GM21390 (cell line): ENCODE results near the gene SERP2.

ENCODE experiments used
- ATAC-seq: cut with Tn5 transposase; IDR thresholded peaks from one replicate; pipeline ENCODE4 v1.9.1; 2021; ENCODE audit not compliant: unreplicated experiment

SERP2 gene

GRCh38 chr13:44354884-44355283 is 18.7 kb upstream of the SERP2 start:
- no peak for ATAC-seq

DNA sequence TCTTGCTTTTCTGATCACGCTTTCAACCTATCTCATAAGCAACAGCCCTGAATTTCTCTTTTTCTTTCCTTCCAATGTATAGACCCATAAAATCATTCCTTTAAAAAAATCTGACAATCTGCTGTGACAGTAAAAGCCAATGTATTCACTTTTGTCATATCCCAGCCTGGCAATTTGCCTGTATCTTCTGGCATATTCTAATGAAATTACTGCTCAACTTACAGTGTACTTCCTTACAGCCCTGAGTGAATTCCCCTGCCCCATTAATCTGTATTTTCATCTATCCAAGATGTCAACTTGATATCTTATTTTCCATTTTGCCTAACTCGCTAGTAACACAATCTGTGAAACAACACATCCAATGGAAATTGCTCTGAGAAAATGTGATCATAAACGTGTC is 18.0 kb upstream of the SERP2 start:
- ATAC-seq, result no peak

DNA sequence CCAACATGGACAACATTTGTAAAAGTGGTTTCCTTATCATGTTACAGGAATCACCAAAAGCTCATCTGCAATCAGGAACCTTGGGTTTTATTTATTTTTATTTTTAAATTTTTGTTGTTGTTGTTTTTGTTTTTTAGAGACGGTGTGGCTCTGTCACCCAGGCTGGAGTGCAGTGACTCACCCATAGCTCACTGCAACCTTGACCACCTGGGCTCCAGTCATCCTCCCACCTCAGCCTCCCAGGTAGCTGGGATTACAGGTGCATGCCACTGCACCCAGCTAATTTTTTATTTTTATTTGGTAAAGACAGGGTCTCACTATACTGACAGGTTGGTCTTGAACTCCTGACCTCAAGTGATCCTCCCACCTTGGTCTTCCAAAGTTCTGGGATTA is 13.6 kb upstream of the SERP2 start:
- ATAC-seq, result no peak

GRCh38 chr13:44362394-44363040 is 11.1 kb upstream of the SERP2 start:
- ATAC-seq, result no peak

DNA sequence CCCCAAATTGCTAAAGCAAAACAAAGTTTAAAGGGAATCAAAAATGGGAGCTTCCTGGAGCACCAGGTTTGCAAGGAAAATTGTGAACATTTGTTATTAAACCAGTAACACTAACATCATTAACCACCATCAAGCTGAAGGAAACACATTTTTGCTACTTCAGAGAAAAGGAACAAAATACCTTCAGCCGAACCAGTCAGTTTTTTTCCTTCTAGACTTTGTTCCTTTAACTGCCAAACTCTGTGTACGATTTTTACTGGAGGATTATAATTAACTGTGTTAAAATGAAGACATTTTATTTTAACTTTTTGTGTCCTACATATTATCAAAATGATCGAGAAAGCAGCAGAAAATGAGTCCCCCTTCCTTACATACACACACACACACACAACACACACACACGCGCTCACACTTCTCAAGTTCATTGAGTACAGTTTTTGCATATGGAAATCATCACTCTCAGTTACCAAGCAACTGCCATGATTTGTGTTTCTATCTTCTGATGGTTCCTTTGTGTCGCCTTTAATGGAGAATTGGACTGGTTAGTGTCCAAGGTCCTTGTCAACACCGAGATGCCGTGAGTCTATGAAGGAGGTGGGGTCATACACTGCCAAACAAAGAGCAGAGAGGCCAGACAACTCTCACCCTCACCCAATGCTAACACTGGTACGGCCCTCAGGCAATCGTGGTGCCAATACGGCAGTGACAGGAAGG is 9.8 kb upstream of the SERP2 start:
- no peak for ATAC-seq

GRCh38 chr13:44364345-44365000 is 9.2 kb upstream of the SERP2 start:
- ATAC-seq, result no peak

DNA sequence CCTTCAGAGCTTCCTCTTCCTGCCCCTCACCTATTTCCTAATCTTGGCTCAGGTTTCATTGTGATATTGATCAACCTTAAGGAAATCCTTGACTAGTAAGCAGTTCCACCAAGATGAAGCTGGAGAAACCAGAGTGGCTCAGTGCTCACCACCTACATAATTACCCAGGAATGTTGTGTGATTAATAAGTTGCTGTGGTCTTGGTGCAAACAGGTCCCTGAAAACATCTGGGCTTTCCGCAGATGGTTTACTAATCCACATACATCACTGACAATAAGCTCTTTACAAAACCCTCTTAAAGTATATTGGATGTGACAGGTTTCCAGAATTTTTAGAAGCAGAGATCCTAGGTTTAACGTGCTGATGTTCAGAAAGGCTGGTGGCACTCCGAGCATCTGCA is 8.6 kb upstream of the SERP2 start:
- no peak for ATAC-seq

DNA sequence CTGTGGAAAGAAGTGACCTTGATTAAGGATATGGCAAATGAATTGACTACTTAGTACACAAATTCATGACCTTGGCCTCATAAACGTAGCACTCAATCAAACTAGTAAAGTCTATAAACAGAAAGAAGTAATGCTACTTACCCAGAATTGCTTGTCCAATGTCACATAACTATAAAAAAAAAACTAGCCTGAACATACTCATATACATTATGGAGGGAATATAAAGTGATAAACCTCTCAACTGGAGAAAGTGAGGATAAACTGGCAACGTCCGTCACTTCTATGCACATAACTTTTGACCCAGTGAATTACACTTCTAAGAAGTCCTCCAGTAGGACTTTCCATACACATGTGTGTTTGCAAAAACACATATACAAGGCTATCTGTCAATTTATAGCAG is 7.7 kb upstream of the SERP2 start:
- ATAC-seq, result no peak

DNA sequence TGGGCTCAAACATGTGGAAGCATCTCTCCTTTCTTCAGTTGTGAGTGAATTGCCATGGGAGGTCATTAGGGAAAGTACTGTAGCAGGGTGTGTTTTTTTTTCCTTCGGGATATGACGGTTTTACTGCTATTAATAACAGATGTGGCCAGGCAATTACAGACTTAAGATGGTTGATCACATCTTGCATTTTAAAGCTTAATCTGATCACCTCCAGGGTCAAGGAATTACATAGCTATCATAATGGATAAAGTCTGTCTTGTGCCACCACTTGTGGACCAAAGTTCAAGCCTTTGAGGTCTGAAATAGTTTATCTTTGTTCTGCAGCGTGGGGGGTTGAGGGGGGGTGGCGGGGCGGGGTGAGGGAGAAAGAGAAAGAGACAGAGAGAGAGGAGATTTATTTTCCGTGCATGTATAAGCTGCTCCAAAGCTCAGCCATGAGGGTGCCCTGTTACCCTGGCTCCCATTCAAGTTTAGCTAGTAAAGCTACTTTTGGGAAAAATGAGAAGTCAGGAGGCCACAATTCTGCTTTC is 5.5 kb upstream of the SERP2 start:
- ATAC-seq, result no peak

DNA sequence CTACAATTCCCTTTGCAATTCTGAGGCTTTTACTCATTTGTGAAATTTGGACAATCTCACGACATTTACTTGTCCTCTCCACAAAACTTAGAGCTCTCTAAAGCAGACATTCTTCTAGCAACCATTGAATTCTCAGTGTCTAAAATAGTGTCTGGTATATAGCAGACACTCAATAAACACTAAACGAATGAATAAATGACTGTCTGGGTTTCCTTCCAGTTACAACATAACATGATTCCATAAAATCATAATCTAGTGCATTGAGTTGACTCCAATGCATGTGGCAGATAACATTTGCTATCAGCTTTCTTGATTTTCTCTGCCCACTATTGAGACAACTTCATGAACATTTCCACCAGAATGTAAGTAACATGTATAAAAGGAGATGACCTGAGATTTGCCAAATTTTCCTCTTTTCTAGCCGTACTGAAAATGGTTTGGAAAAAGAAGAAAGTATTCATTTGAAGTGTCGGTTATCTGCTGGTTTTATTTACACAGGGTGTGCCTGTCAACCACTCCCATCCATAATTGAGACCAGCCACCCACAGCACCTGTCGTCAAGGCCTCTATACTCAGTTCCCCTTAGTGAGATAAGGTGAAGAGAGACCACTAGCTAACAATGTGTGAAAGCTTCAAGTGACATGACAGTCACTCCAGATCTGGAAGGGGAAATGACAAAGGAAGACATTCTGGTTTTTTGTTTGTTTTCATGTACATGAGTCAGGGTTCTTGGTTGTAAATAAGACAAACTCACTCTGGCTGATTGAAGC is 4.8 kb upstream of the SERP2 start:
- ATAC-seq, result no peak

- ATAC-seq, result no peak
Measured at GRCh38 chr13:44371421-44371820, 2.2 kb upstream of the SERP2 start.

DNA sequence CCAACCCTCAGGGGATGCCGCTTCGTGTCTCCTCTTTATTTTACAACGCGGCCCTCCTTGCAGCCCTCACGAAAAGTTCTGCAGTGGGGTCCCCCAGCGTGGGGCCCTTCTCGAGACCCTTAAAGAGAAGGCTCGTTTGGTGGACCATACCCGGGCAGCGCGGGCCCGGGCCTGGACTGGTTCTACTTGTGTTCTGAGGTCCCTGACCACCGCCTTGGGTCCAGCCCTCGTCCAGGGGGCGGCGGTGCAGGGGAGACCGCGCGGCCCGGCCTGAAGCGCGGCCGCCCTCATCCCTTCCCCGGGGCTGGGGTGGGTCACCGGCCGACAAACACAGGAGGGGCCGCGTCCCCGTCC is 400 bp upstream of the SERP2 start:
- no peak for ATAC-seq

GRCh38 chr13:44374348-44374712 is 706 bp downstream of the SERP2 start:
- no peak for ATAC-seq

- no peak for ATAC-seq
Measured at GRCh38 chr13:44378277-44378676, 4.7 kb downstream of the SERP2 start.

- no peak for ATAC-seq
Measured at GRCh38 chr13:44379885-44380284, 6.3 kb downstream of the SERP2 start.

GRCh38 chr13:44380404-44381165 is 7.0 kb downstream of the SERP2 start:
- ATAC-seq, result no peak

DNA sequence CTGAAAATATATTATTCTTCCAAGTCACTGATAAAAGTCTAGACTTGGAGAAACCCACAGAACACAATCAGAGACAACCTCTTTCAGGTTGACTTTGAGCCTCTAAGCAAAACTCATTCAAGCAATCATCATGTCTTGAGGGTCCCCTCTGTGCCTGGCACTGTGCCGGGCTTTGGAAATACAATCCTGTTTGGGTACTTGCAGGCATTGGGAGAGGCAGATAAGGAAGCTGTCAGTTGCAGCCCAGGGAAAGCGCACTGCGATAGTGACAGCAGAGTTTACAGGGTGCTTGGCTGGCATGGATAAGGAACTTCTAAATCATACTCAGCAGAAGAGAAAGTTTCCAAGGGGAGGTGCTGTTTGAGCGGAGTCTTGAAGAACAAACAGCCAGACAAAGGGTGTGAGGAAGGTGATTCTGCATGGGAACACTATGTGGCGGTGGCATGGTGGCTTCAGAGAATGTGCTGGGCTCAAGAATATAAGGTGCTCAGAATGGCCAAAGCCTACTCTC is 9.1 kb downstream of the SERP2 start:
- ATAC-seq, result no peak

DNA sequence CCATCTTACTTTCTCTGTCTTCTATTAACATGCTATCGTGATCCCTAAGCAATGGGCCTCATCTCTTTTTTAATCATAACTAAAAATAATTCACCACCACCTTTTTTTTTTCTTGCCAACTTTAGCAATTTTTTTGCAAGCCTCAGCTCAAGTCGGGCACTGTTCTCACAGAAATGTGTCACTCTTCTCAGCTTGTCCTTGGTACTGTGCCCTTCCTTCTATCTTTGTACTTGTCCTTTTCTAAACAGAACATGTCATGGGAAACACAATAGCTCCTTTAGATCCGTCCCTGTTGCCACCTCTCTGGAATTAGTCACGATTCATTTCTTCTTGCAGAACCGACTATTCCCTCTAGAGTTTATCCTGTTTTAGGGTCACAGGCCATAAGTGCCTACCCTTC is 10.3 kb downstream of the SERP2 start:
- ATAC-seq, result no peak

GRCh38 chr13:44384778-44385177 is 11.2 kb downstream of the SERP2 start:
- ATAC-seq, result no peak

DNA sequence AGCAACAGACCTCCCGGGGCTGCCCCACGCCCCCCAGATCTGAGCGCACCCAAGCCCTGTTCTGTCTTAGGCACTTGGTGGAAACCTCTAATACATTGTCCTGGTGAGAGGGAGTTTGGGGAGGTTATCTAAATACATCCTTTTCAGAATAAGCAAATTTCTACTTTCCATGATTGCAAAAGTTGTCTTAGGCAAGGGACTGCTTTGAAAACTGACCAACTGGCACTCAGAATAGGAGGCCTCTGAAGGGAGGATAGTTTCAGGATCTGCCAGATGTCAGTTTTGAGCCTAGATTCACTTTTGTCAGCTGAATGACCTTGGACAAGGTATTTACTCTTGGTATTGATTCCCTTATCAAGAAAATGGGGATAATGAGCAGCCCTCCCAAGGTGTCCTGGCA is 11.8 kb downstream of the SERP2 start:
- ATAC-seq, result no peak

GRCh38 chr13:44385847-44386246 is 12.2 kb downstream of the SERP2 start:
- no peak for ATAC-seq
